ENCODE data around the gene F2RL3.

The F2RL3 gene

DNA sequence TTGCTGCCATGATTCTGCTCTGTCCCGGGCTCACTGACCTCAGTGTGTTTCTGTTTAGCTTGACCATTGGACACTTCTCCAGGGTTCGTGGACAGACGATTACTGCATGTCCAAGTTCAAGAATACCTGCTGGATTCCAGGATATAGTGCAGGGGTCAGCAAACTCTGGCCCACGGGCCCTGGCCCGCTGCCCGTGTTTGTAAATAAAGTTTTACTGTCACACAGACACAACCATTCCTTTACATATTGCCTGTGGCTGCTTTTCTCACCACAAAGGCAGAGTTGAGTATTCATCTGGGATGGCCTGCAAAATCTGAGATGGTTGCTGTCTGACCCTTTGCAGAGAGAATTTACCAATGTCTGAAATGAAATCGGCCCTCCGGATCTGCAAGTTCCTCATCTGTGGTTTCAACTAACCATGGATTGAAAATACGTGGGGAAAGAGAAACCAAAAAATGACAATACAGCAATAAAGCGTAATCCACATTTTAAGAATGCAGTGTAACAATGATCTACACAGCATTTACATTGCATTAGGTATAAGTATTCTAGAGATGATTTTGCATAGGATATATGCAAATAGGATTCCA is 25.9 kb upstream of the F2RL3 start:
- no peak for DNase-seq (ENCODE audit: low read depth)
- TF ChIP-seq, protein P1, sequence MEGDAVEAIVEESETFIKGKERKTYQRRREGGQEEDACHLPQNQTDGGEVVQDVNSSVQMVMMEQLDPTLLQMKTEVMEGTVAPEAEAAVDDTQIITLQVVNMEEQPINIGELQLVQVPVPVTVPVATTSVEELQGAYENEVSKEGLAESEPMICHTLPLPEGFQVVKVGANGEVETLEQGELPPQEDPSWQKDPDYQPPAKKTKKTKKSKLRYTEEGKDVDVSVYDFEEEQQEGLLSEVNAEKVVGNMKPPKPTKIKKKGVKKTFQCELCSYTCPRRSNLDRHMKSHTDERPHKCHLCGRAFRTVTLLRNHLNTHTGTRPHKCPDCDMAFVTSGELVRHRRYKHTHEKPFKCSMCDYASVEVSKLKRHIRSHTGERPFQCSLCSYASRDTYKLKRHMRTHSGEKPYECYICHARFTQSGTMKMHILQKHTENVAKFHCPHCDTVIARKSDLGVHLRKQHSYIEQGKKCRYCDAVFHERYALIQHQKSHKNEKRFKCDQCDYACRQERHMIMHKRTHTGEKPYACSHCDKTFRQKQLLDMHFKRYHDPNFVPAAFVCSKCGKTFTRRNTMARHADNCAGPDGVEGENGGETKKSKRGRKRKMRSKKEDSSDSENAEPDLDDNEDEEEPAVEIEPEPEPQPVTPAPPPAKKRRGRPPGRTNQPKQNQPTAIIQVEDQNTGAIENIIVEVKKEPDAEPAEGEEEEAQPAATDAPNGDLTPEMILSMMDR (conservative IDR thresholded peaks at IDR 0.05; ENCODE audit: low read length): no peak

DNA sequence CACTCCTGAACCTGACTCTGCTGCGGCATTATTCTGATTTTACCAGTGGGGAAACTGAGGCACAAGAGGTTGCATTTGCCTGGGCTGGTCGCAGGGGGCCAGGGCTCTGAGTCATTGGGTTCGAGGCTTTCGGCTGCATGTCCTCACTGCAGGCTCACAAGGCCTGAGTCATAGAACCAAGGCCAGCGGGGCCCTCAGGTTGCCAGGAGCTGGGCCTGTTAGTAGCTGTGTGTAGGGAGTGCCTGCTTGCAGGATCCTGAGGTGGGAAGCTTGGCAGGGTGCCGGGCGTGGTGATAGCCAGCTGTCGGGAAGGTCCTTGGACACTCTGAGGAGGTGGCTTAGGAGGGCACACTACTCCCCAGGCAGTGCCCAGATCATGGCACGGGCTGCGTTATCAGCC is 21.6 kb upstream of the F2RL3 start:
- no peak overlapping the region for H3K4me3 ChIP-seq (ENCODE audit: low read length)
- TF ChIP-seq, protein P1 (conservative IDR thresholded peaks at IDR 0.05; ENCODE audit: low read length): no peak
- no peak for DNase-seq (ENCODE audit: low read depth)

More for the DNA sequence above, 25.9 kb upstream of the F2RL3 start:
- no peak overlapping the region for H3K4me3 ChIP-seq (ENCODE audit: low read length)

DNA sequence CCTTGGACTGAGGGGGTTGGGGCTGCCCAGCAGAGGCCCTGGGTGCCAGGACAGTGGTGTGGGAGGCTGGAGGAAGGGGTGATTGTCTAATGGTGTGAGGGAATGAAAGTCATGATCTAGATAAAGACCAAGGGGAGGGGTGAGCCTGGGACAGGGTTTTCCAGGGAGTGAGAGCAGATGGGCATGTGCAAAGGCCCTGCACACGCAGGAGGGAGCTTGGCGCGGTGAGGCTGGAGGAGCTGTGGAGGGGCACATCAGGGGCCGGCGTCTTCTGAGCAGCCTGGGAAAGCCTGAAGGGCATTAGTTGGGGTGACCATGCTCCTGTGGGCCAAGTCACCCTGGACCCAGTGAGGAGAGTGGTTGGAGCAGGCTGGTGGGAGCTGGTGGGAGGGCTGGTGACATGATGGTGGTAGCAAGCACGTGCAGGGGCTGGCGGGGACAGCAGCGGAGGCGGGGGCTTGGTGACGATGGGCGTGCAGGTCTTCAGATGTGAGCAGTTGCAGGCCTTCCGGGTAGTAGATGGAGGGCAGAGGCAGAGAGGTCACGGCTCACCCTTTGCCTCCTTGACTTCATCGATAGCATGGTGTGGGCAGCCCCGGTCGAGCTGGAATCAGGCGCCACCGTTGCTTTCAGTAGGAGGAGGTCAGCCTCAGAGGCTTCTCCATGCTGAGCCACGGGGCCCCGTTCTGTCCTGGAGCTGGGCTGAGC is 20.2 kb upstream of the F2RL3 start:
- no peak overlapping the region for H3K4me3 ChIP-seq (ENCODE audit: low read length)
- DNase-seq (ENCODE audit: low read depth): no peak
- TF ChIP-seq, protein P1 (conservative IDR thresholded peaks at IDR 0.05; ENCODE audit: low read length): no peak

DNA sequence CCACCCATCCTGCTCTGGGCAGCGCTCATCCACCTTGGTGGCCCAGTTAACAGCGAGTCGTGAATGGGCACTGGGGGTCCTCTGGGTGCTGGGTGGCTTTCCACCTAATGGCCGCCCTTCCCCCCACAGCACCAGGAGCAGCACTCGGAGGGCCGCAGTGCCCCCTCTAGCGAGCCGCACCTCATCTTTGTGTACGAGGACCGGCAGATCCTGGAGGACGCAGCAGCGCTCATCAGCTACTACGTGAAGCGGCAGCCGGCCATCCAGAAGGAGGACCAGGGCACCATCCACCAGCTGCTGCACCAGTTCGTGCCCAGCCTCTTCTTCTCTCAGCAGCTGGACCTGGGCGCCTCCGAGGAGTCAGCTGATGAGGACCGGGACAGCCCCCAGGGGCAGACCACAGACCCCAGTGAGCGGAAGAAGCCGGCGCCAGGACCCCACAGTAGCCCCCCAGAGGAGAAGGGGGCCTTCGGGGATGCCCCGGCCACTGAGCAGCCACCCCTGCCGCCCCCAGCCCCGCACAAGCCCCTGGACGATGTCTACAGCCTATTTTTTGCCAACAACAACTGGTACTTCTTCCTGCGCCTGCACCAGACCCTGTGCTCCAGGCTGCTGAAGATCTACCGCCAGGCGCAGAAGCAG is 19.3 kb upstream of the F2RL3 start:
- TF ChIP-seq, protein P1 (conservative IDR thresholded peaks at IDR 0.05; ENCODE audit: low read length): no peak
- no peak overlapping the region for H3K4me3 ChIP-seq (ENCODE audit: low read length)
- DNase-seq (ENCODE audit: low read depth): no peak

DNA sequence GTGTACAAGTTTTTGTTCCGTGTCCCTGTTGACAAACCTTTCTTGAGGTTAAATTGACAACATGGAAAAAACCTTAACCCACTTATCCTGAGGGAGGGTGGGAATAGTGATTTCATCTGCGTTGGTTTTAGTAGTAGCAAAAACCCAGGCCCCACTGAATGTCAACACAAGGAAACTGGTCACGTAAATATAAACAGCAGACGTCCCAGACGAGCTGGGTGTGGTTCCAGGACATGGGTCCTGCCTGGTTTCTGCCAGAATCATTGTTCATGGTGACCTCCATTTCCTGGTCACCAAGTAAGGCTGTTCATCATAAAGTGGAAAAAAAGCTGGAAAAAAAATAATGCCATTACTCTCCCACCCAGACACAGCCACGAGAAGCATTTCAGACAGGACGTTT is 16.9 kb upstream of the F2RL3 start:
- TF ChIP-seq, protein P1 (conservative IDR thresholded peaks at IDR 0.05; ENCODE audit: low read length): no peak

DNA sequence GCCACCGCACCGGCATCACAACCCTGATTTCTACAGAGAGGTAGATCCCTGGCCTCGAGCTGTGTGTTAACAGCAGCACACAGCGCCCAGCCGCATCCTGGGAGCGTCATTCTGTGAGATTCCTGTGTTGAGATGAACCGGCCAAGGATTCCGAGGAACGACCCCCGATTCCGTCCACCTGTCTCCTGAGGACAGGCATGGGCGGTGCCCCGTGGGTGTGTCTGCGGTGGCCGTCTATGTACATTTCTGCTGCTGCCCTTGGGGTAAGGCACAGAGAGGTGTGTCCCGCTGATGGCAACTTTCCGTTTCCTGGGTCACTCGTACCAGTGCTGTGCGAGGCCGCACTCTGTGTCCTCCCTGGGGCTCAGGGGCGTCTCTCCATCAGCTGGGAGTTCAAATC is 16.1 kb upstream of the F2RL3 start:
- TF ChIP-seq, protein P1 (conservative IDR thresholded peaks at IDR 0.05; ENCODE audit: low read length): no peak
- H3K4me3 ChIP-seq (ENCODE audit: low read length): no peak overlapping the region

More for the DNA sequence above, 16.9 kb upstream of the F2RL3 start:
- no peak for DNase-seq (ENCODE audit: low read depth)
- H3K4me3 ChIP-seq (ENCODE audit: low read length): no peak overlapping the region

DNA sequence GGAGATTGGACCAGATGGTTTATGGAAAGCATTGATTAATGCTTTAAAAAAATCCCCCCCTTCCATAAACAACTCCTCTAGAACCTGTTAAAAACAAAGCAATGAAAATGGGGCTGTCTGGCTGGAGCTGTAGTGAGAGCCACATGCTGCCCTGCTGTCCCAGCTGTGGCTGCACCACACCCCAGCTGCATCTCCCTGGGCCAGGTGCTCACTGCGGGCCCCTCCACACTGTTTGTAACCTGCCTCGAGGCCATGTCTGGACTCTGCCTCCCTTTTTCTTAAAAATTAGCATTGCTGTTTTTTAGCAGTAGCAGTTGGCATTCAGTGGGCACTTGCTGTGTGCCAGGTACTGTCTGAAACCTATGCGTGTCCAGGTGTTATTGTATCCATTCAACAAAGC is 15.2 kb upstream of the F2RL3 start:
- TF ChIP-seq, protein P1 (conservative IDR thresholded peaks at IDR 0.05; ENCODE audit: low read length): no peak
- H3K4me3 ChIP-seq (ENCODE audit: low read length): no peak overlapping the region
- DNase-seq (ENCODE audit: low read depth): no peak

More for the DNA sequence above, 16.1 kb upstream of the F2RL3 start:
- DNase-seq (ENCODE audit: low read depth): no peak
